Measurements from ENCODE around the gene ARHGAP6.

GRCh38 chrX:11434607-11435006 lies 231.1 kb downstream of the ARHGAP6 start:
- TF ChIP-seq CREB1 (CRISPR knock-in tag; IDR thresholded peaks at IDR 0.05; ENCODE audit: low read depth) (no peak), CTCF (conservative IDR thresholded peaks at IDR 0.05; ENCODE audit: low read depth in 2 of 2) (no peak), EZH2 (IDR thresholded peaks at IDR 0.05; ENCODE audit: low read depth, unreplicated experiment) (no peak)
